Smooth muscle cell (in vitro differentiated cells): Measurements from ENCODE around the gene RRP36. TPM values are rescaled to one million over a fixed set of nuclear protein-coding genes. Genes with fewer than 3 reads are reported as not detected.
"Not testable (repeated sequence)": the region's sequence is repeated elsewhere in the genome, so short reads cannot be mapped to it uniquely, and the experiment has no call there.

Source experiments
- DNase-seq: peaks from one replicate; lab custom pipeline; 2025; ENCODE audit not compliant: unreplicated experiment; lab: John Stamatoyannopoulos, UW
- H2AFZ ChIP-seq: fragments of 200-600 bp; sonication (generic); 2 replicates; pipeline ENCODE4 v1.6.0; 2016; ENCODE audit warnings: antibody characterized with exemption, low read depth, mild to moderate bottlenecking
- H3F3A ChIP-seq: fragments of 200-600 bp; sonication (generic); 2 replicates; pipeline ENCODE4 v1.6.0; 2017; ENCODE audit warnings: antibody characterized with exemption, low read depth
- H3K27ac ChIP-seq: fragments of 200-600 bp; sonication (generic); 2 replicates; pipeline ENCODE4 v1.5.1; 2016; ENCODE audit warnings: low read depth, mild to moderate bottlenecking
- H3K27me3 ChIP-seq: fragments of 200-600 bp; sonication (generic); 2 replicates; pipeline ENCODE4 v1.6.1; 2016; ENCODE audit warnings: low read depth, mild to moderate bottlenecking
- H3K36me3 ChIP-seq: fragments of 200-600 bp; sonication (generic); 2 replicates; pipeline ENCODE4 v1.5.1; 2016; ENCODE audit warnings: low read depth
- H3K4me1 ChIP-seq: fragments of 200-600 bp; sonication (generic); 2 replicates; pipeline ENCODE4 v1.5.1; 2016; ENCODE audit warnings: low read depth
- H3K4me2 ChIP-seq: fragments of 200-600 bp; sonication (generic); 2 replicates; pipeline ENCODE4 v1.6.0; 2016; ENCODE audit warnings: mild to moderate bottlenecking
- H3K4me3 ChIP-seq: fragments of 200-600 bp; sonication (generic); 2 replicates; pipeline ENCODE4 v1.5.1; 2016; ENCODE audit warnings: mild to moderate bottlenecking
- H3K79me2 ChIP-seq: fragments of 200-600 bp; sonication (generic); 2 replicates; pipeline ENCODE4 v1.6.0; 2016; ENCODE audit warnings: low read depth, mild to moderate bottlenecking
- H3K9ac ChIP-seq: fragments of 200-600 bp; sonication (generic); 2 replicates; pipeline ENCODE4 v1.6.0; 2016; ENCODE audit warnings: low read depth
- H3K9me3 ChIP-seq: fragments of 200-600 bp; sonication (generic); replicated peaks from 2 replicates; pipeline ENCODE4 v1.5.1; 2016; ENCODE audit warnings: low read depth
- H4K20me1 ChIP-seq: fragments of 200-600 bp; sonication (generic); 2 replicates; pipeline ENCODE4 v1.6.0; 2016; ENCODE audit warnings: low read depth
- WGBS: methylation state at CpG from one replicate; pipeline ENCODE4 v1.1.7; 2016; ENCODE audit warnings: low lambda C conversion rate; 5-methylcytosine and 5-hydroxymethylcytosine counted together
- polyA plus RNA-seq: library from polyadenylated mRNA; unstranded; fragments of >200 nt; fragmentation: Nextera tagmentation; extraction: Ambion mirVana; gene quantifications from 2 replicates; pipeline ENCODE4 v1.2.1, GENCODE V29; 2016
- total RNA-seq: library from RNA; depleted of rRNA; stranded (reverse); fragments of >200 nt; gene quantifications from 2 replicates; pipeline ENCODE4 v1.2.3, GENCODE V29; 2014
- TF ChIP-seq, protein P1 (sequence below): fragments of 200-600 bp; sonication (generic); IDR thresholded peaks from 2 replicates; pipeline ENCODE4 v1.5.1; 2017; ENCODE audit warnings: borderline replicate concordance, mild to moderate bottlenecking, antibody characterized with exemption; ENCODE audit not compliant: insufficient read depth, poor library complexity, severe bottlenecking

Gene RRP36
- total and polyA plus RNA-seq, 2 experiments from 2014 or later: 64.8 to 72.7 TPM

DNA sequence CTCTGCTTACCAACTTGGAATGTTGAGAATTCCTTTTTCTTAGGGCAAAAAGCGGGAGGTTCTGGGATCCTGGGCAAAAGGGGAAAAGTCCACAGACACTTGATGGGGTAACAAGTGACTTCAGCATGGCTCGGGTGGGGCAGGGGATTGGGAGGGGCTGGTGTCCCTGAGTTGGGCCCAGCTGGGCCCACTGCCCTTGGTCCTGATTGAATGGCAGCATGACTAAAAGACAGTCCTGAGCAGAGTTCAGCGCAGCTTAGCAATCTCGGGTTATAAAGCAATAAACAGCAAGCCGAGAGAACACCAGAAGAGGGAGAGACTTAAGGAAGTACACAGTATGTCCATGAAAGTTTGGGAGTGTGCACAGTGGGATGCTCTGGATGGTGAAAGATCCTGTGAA lies 31.5 kb upstream of the RRP36 start:
- Histone ChIP-seq H3F3A (no peaks in the 10 kb centered on the region), H3K4me2 (no peak overlapping the region), H3K79me2 (peaks cover 27% of the 10 kb centered on the region), H2AFZ (no peak overlapping the region), H3K27ac (no peak overlapping the region), H4K20me1 (peaks cover 64% of the 10 kb centered on the region), H3K4me3 (no peak overlapping the region), H3K36me3 (no peaks in the 10 kb centered on the region), H3K27me3 (no peaks in the 10 kb centered on the region), H3K4me1 (peaks cover 10% of the 10 kb centered on the region), H3K9ac (no peak overlapping the region), H3K9me3 (no peaks in the 10 kb centered on the region)
- no peak for DNase-seq
- TF ChIP-seq, protein P1, sequence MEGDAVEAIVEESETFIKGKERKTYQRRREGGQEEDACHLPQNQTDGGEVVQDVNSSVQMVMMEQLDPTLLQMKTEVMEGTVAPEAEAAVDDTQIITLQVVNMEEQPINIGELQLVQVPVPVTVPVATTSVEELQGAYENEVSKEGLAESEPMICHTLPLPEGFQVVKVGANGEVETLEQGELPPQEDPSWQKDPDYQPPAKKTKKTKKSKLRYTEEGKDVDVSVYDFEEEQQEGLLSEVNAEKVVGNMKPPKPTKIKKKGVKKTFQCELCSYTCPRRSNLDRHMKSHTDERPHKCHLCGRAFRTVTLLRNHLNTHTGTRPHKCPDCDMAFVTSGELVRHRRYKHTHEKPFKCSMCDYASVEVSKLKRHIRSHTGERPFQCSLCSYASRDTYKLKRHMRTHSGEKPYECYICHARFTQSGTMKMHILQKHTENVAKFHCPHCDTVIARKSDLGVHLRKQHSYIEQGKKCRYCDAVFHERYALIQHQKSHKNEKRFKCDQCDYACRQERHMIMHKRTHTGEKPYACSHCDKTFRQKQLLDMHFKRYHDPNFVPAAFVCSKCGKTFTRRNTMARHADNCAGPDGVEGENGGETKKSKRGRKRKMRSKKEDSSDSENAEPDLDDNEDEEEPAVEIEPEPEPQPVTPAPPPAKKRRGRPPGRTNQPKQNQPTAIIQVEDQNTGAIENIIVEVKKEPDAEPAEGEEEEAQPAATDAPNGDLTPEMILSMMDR: no peak
- WGBS: 98% methylated on average over 5 of the region's 5 CpGs

DNA sequence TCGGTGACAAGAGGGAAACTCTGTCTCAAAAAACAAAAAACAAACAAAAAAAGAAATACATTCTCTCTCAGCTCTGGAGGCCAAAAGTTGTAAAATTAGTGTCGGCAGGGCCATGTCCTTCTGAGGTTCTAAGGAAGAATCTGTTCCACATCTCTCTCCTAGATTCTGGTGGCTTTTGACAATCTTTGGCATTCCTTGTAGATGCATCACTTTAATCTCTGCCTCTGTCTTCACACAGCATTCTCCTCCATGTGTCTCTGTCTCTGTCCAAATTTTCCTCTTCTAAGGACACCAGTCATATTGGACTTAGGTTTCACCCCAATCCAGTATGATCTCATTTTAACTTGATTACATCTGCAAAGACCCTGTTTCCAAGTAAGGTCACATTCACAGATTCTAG lies 28.0 kb upstream of the RRP36 start:
- TF ChIP-seq, protein P1: no peak
- no peak overlapping the region for H3K4me3 ChIP-seq
- peaks cover 4% of the 10 kb centered on the region for H3F3A ChIP-seq
- no peak overlapping the region for H3K4me2 ChIP-seq
- peaks cover 45% of the 10 kb centered on the region for H4K20me1 ChIP-seq
- DNase-seq: no peak
- WGBS: 84% methylated on average over 2 of the region's 2 CpGs
- H2AFZ ChIP-seq: no peak overlapping the region
- H3K79me2 ChIP-seq: peaks cover 4% of the 10 kb centered on the region
- no peaks in the 10 kb centered on the region for H3K4me1 ChIP-seq
- no peaks in the 10 kb centered on the region for H3K36me3 ChIP-seq
- H3K27ac ChIP-seq: no peak overlapping the region
- no peak overlapping the region for H3K9ac ChIP-seq
- no peaks in the 10 kb centered on the region for H3K27me3 ChIP-seq
- H3K9me3 ChIP-seq: no peaks in the 10 kb centered on the region

DNA sequence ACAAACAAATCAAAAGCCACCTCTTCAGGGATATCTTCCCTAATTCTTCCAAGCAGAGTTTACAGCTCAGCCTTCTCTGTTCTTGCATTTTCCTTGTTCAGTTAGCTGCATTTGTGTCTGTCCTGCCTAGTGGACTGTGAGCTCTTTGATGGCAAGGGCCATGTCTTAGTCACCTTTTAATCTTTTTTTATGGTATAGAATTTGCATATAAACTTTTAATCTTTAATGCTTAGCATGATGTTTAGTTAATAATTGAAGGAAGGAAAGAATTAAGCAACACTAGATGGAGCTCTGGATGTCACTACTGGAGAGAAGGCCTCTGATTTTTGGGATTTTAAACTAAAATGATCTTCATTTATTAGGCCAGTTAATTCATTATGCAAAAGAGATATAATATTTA lies 24.9 kb upstream of the RRP36 start:
- H3K27me3 ChIP-seq: no peaks in the 10 kb centered on the region
- H3K79me2 ChIP-seq: peaks cover 3% of the 10 kb centered on the region
- H3K9me3 ChIP-seq: no peaks in the 10 kb centered on the region
- H4K20me1 ChIP-seq: peaks cover 37% of the 10 kb centered on the region
- H3K4me2 ChIP-seq: no peak overlapping the region
- no peaks in the 10 kb centered on the region for H3K36me3 ChIP-seq
- H3K4me1 ChIP-seq: no peaks in the 10 kb centered on the region
- TF ChIP-seq, protein P1: no peak
- H3K4me3 ChIP-seq: no peak overlapping the region
- H3K9ac ChIP-seq: no peak overlapping the region
- DNase-seq: no peak
- H3F3A ChIP-seq: peaks cover 4% of the 10 kb centered on the region
- no peak overlapping the region for H3K27ac ChIP-seq
- no peak overlapping the region for H2AFZ ChIP-seq

DNA sequence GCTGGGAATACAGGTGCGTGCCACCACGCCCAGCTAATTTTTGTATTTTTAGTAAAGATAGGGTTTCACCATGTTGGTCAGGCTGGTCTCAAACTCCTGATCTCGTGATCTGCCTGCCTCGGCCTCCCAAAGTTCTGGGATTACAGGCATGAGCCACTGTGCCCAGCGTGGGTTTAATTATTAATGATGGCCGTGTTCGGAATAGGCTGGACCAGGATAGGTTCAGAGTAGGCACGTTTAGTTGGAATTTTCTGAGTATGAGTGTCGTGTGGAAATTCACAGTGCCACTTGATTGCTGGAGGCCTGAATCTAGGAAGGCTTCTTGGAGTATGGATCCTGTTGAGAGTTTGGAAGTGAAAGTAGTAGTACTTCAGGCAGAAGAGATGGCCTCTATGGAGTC lies 23.2 kb upstream of the RRP36 start:
- not testable (repeated sequence) for H3K4me2 ChIP-seq, H3K4me3 ChIP-seq, H3K9ac ChIP-seq, H3K36me3 ChIP-seq, H3F3A ChIP-seq, H3K4me1 ChIP-seq, H3K79me2 ChIP-seq, H3K27me3 ChIP-seq, H3K9me3 ChIP-seq, DNase-seq, H3K27ac ChIP-seq, H2AFZ ChIP-seq
- WGBS: 97% methylated on average over 9 of the region's 9 CpGs
- H4K20me1 ChIP-seq: peaks cover 27% of the 10 kb centered on the region
